Left kidney (tissue), 2 donors: ENCODE data around the gene PQBP1. TPM values are rescaled to one million over a fixed set of nuclear protein-coding genes. Genes with fewer than 3 reads are reported as not detected.

Experiments used
- DNase-seq: peaks from one replicate; pipeline ENCODE4 v3.0.0-alpha.2; 2013
- polyA plus RNA-seq: library from polyadenylated mRNA; unstranded; fragments of 120-200 nt; gene quantifications from one replicate; pipeline ENCODE4 v1.2.1, GENCODE V29; 2013; ENCODE audit not compliant: insufficient read length

The PQBP1 gene
- polyA plus RNA-seq, 1 donor, result 75.5 TPM

DNA sequence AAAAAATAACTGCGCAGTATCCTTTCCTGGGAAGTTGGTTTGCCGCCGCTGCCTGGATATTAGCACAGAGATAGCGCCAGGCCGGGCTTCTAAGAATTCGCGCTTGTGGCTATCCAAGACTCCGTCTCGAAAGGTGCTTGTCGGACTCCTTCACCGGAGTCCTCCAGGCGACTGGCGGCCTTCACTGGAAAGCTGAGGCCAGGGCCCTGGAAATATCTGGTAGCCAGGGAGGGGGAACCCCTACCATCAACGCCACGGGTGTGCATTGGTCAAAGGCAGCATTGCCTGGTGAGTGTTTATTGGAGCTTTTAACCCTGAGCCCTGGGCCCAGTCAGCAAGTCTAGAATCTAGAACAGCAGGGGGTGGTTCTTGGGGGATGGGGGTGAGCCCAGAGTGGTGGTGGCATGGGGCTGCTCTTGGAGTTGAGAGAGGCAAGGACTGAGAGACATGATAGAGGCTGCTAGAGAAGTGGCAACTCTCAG is 21.7 kb downstream of the PQBP1 start:
- no peak for DNase-seq

DNA sequence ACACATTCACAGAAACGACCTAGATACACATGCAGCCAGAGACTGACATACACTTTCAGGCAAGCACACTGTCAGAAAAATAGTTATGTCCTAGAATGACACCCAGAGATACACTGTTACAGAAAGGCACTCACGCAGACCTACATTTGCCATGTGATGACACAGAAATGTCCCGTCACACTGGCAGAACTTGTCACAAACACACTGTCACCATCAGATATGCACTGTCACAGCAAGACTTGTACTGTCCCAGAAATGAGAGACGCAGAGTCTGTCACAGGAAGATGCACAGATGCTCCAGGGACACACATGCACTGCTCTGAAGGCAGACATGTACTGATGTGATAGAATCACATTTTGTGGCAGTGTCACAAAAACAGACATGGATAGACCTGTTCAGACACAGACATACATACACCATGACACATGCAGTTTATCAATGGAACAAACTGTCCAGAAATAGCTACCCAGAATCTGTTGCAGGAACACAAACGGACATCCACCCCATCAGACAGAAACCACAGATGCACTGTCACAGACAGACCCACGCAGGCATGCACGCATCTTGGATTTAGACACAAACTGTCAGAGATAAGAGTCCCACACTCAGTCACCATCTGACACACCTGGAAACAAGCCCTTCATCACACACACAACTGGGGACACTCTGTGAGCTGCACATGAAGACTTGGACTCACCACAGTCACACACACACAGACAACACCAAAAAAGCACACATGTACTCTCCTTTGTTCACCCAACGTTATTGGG is 22.4 kb downstream of the PQBP1 start:
- DNase-seq, result no peak

DNA sequence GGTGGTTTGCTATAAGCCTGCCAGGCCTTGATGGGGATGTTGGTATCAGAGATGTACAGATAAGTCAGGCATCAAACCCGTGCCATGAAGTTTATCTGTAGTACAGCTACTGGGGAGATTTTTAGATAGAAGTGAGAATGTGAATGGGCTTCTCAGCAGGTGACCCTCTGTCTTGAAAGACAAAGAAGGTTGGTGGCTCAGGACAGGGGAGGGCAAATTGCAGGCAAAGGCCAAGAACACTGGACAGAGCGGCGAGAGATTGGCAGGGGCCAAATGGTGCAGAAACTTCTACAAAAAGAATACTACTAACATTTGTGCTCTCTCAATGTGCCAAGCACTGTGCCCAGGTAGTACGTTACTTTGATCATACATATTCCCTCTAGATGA is 23.0 kb downstream of the PQBP1 start:
- DNase-seq, result no peak

DNA sequence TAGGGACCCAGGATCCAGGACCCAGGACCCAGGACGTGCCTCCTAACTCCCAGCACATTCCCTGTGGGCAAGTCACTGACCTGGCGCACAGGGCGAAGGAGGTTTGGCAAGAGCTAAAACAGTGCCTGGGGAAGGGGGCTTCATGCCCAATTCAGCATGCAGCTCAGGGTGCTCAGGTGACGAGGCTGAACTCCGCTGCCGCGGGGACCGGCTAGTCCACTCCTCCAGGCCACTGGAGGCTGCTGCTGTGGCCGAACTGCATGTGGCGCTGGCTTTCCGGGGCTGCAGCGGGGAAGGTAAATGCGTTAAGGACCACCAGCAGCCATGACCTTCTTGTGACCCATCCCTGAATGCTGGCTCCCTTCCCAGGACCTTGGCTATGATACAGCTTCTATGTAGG is 26.0 kb downstream of the PQBP1 start:
- DNase-seq, result no peak

DNA sequence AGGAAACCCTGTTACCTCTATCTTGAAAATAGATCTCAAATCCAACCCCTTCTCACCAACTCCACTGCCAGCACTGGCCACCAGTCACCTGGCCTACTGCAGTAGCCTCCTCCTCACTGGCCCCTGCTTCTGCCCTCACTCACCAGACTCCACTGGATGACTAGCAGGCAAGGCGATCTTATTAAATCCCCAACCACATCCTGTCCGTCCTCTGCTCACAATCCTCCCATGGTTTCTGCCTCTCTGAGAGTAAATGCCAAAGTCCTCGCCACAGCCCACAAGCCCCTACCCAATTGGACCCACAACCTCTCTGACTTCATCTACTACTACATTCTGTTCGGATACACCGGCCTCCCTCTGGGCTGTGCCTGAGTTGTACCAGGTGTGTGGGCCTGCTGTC is 26.5 kb downstream of the PQBP1 start:
- no peak for DNase-seq

DNA sequence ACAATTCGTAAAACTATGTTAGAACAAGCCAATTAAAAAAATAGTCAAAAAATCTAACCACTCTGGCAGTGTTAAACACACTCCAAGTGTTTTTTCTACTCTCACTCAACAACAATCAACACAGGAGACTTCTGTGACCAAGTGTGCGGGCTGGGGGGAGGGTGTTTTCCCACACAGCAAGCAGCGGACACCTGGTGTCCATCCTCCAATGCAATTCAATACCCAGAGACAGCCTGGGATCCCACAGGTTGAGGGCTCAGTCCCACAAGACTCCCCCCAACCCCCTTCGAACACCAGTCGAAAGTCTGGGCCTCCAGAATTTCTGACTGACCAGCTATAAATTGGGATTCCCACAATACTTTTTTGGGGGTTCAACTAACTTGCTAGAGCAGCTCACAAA is 29.4 kb downstream of the PQBP1 start:
- DNase-seq, result no peak

DNA sequence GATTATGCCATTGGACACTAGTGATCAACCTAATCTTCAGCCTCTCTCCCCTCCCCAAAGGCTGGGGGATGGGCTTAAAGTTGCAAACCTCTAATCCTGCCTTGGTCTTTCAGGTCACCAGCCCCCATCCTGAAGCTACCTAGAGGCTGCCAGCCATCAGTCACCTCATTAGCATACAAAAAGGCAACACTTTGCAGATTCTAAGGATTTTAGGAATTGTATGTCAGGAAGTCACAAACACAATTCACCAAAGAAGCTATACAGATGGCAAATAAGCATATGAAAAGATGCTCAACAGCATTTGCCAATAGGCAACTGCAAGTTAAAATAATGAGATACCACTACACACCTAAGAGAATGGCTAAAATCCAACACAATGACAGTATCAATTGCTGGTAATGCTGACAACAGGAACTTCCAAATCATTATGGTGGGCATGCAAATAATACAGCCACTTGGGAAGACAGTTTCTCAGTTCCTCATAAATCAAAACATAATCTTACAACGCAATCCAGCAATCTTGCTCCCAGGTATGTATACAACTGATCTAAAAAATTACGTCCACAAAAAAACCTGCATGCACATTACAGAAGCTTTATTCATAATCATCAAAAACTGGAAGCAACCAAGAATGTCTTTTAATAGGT is 30.1 kb downstream of the PQBP1 start:
- DNase-seq, result no peak

DNA sequence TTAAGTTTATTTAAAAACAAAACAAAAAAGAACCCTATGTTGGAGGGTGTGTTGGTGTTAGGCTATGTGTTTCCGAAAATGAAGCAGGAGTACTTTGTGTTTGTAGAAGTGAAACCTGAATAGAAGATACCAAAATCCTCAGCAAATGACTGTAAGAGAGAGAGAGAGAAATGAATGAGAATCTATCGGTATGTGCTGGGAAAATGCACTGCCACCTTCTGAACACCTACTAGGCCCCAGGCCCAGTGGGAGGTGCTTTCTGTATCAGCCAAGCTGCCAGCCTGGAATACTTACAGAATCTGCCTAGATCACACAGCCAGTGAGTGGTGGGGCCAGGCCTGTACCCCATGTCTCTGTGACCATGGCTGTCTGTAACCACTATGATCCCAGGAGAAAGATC is 36.0 kb downstream of the PQBP1 start:
- DNase-seq, result no peak

DNA sequence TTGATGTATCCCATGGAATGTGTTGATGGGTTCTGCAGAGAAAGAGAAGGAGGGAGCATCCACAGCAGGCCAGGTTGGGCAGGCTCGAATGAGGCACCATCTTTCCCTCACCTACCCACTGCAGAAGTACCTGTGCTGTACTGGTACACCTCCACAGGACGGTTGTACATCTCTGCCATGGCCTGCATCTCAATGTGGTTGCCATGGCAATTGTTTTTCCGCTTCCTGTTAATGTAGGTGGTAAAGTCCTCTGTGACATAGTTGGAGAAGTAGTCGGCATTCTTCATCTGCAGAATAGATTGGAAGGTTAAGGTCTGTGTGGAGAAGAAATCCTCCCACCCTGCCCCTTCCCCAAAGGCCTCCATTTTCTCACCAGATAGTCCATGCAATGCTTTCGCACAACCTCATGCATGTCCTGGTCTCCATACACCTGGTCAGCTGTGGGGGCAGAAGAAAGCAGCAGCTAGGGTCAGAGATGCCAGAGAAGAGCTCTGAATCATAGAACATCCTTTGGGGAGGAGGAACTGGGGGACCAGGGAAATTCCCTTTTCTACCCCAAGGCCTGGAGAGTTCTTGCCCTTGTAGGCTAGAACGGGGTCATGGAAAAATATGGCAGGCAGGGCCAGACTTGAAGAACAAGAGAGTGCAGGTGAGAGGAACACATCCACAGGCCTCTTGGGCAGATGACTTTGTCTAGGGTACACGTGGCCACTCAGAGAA is 37.0 kb downstream of the PQBP1 start:
- no peak for DNase-seq

DNA sequence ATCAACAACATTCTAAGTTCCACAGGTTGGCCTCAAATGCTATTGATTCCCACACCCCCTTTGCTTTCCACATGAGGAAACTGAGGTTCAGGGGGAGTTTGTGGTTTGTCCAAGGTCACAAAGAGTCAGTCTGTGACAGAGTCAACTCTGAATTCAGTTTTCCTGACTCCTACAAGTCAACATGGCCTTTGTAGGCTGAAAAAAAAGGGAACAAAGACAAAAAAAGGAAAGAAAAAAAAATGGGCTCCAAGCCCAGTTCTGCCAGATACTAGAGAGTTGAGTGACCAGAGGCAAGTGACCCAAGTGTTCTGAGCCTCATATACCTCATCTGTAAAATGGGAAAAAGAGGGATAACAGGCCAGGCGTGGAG is 37.6 kb downstream of the PQBP1 start:
- no peak for DNase-seq

DNA sequence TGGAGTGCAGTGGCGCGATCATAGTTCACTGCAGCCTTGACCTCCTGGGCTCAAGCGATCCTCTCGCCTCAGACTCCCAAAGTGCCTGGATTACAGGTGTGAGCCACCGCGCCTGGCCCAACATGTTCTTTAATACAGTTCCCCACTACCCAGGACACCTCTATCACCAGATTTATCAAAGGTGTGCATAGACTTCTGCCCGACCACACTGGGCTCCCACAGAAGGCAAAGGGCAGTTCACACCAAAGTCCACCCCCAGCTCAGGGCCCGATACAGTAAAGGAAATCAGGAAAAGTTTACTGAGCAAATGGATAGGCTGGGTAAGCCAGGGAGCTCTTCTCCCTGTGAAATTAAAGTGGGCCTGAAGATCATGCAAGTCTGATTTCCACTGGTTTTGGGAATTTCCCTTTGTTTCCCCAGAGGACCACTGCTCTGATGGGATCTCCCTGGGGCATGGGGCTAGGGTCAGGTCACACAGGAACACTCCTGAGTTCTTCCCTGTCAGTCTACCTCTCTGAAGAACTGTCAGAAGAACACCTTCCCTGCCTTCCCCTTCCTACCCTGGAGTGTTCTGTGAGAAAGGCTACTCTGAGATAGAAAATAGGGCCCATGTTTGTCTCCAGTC is 38.8 kb downstream of the PQBP1 start:
- no peak for DNase-seq

DNA sequence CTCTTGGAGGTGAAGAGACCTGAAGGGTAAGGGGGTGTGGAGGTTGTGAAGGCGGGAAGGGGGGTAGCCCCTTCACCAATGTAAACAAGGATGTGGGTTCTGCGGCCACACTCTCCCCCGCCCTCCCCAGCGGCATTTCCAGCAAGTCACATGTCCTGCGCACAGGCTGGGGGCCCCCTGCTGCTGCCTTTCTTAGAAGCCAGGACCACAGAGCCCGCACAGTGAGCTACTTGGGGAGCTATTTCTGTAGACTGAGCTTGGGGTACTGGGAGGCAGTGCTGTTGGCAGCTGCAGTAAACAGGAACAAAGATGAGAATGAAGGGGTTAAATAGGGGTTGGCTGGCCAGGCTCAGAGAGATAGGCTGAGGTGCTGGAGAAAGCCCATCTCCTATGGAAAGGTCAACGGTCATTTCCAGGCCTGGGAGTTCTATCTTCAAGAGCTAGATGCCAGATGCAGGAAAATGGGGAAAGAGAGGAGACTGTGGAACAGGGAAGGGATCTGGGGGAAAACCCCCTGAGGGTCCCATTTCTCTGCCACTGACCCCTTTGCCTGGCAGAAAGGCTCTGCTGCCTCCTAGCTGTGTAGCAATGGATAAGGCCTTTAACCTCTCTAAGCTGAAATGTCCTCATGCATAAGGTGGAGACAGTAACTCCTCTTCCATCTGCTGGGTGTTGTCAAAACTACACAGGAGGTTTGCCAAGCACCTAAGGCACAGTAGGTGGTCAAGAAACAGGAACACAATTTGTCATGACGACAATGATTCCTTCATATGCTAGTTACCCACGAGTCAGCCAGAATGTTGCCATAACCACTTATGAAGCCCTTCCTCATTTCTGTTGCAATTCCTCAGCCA is 39.6 kb downstream of the PQBP1 start:
- no peak for DNase-seq

DNA sequence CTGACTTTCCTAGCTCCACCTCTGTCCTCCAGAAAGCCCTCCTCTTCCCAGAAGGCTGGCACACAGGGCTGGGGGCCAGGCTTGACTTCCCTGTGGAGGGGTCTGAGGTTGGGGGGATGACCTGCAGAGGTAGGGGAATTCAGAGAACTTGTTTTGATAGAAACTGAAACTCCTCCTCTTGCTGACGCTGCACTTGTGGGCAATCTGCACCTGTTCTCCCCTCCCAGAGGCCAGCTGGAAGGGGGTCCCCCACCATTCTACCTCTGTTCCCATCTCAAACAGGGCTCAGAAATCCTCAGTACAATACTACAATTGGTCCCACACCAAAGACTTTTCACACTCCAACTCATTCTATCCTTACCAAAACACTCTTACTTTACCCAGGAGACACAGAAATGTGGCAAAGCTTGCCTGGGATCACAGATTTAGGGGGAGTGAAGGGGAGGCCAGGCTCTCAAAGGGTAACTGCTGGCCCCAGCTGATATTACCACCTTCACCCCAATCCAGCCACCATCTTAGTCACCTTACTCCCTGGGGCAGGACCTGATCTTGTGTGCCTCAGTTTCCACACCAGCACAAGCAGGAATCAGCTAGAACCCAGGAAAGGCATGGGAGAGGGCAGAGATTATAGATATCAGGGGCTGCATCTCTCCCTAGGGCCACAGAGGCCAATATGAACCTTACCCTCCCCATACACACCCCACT is 41.1 kb downstream of the PQBP1 start:
- no peak for DNase-seq

DNA sequence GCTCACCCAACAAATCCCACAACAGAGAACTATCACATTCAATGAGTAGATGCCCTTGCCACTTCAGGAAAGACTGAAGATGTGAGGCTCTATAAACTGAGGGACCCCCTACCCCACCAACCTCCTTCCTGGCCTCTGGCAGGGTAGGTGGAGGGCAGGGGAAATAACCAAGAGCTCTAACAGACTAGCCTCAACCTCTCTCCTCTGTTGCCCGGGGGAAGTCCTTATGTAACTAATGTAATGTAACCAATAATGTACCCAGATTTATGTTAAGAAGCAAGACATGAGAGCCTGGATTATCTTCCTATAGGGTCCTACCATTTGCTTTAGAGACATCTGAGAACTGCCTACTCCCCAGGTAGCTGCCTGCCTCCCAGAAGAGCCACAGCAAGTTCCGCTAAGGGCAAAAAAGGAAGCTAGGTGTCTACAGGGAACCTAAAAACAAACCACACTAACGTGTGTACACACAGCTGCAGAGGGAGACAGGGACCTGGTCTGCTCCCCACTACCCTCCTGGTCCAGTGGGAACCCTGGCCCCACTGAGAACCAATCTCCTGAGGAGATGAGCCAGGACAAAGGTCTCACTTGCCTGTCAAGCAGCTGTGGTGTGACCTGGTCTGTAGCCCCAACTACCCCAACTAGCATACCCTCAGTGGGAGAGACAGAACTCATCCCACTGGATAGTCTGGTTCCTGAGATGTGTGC is 41.9 kb downstream of the PQBP1 start:
- DNase-seq, result no peak

DNA sequence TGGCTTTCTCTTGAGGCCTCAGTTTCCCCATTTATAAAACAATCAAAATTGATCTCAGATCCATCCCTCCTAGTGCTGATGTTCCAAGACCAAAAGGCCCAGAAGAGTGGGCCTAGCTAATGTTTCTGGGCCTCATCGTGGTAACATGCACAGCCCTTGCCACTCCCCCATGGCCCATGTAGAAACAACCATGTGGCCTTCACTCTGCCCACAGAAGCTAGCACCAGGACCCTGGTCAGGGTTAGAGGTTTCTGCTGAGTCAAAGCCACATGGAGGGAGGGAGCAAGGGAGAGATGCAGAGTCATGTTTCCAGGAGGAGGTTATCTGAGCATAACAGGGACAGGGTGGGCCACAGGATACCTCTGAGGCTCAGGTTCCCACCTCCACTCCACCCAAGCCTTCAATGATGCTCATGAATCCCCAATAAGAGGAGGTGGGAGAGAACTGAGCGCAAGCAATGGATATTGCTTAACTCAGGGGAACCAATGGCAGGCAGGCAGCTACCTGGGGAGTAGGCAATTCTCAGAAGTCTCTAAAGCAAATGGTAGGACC is 42.8 kb downstream of the PQBP1 start:
- no peak for DNase-seq

DNA sequence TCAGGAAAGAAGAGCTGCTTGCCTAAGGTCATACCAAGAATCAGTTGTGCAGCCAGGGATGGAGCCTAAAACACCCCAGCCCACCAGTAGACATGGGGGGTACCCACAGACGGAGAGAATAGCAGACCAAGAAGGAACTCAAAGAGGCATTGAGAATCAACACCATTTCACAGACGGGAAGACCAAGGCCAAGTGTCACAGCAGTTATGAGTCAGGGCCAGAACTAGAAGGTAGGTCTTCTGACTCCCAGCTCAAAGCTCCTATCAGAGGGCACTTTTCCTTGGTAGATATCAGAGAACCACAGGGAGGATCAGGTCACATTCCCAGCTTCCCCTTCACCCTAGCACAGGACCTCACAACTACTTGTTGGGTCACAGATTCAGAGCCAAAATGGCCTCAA is 45.2 kb downstream of the PQBP1 start:
- DNase-seq, result no peak

DNA sequence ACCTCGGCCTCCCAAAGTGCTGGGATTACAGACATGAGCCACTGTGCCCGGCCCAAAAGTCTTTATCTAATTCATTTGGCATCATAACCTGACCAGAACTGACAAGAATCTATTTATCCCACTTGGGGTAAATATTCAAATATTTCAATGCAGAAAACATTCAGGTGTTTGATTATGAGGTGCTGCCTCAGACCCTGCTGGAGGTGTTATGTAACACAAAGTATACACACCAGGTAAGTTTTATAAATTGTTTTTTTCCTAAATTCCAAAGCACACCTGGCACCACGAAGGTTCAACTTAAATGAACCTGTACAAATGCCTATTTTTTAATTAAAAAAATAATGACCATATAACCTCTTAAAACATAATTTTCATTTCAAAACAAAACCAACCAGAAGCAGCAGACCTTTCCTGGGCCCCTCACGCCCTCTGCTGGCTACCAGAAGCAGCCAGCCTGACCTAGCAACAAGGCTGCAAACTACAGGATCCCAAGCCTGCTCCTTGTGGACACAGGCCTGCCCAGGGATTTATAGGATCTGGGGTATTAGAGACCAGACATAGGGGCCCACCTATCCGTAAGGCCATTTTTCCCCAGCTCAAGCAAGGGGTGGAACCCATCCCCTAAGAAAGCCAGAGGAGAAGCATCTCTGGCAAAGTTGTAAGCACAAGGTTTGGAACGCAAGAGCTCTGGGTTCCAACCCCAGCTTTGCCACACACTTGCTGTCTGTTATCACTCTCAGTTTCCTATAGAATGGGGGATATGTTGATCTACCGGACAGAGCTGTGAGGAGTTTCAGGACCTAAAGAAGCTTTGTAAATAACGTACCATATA is 48.0 kb downstream of the PQBP1 start:
- DNase-seq, result no peak

DNA sequence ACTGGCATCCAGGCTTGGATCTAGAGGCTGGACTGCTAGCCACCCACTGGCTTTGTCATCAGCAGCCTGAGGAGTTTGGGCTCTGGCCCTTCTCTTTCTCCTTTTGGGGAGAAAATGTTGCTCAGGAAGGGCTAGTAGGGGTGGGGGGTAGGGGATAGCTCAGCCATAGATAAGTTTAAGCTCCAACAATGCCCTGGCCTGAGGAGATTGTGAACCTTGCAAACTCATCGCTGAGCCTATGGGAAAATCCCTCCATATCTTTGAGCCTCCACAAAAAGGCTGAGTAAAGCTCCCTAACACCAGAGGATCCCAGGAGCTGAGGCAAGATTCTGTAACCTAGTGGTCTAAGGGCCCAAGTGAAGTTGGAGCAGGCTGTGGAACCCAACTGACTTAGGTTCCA is 50.9 kb downstream of the PQBP1 start:
- DNase-seq, result no peak
